ENCODE measurements around the gene MAP3K7CL.

MAP3K7CL gene

GRCh38 chr21:29206445-29206844 lies 76.0 kb downstream of the MAP3K7CL start:
- in situ Hi-C loops (cut with HindIII; ENCODE audit: low sequenced_read_pairs), result no loop called here
- no peak for DNase-seq (ENCODE audit: low read depth, low spot score)
- TF ChIP-seq CTCF (IDR thresholded peaks at IDR 0.05; ENCODE audit: low read depth, low read length), result no peak
- H3K4me3 ChIP-seq (ENCODE audit: low read depth, low read length), result no peak overlapping the region

- TF ChIP-seq CTCF (IDR thresholded peaks at IDR 0.05; ENCODE audit: low read depth, low read length), result no peak
- no peak overlapping the region for H3K4me3 ChIP-seq (ENCODE audit: low read depth, low read length)
- in situ Hi-C loops (cut with HindIII; ENCODE audit: low sequenced_read_pairs), result no loop called here
- no peak for DNase-seq (ENCODE audit: low read depth, low spot score)
These were observed 76.8 kb downstream of the MAP3K7CL start for GRCh38 chr21:29207201-29207600.

- TF ChIP-seq CTCF (IDR thresholded peaks at IDR 0.05; ENCODE audit: low read depth, low read length), result no peak
- DNase-seq (ENCODE audit: low read depth, low spot score), result no peak
- in situ Hi-C loops (cut with HindIII; ENCODE audit: low sequenced_read_pairs), result no loop called here
- H3K4me3 ChIP-seq (ENCODE audit: low read depth, low read length), result no peak overlapping the region
These were observed 77.7 kb downstream of the MAP3K7CL start for GRCh38 chr21:29208044-29208681.

GRCh38 chr21:29208682-29209059 lies 78.2 kb downstream of the MAP3K7CL start:
- DNase-seq (ENCODE audit: low read depth, low spot score), result peak; percentile 81
- in situ Hi-C loops (cut with HindIII; ENCODE audit: low sequenced_read_pairs), result no loop called here
- TF ChIP-seq CTCF (IDR thresholded peaks at IDR 0.05; ENCODE audit: low read depth, low read length), result no peak
- no peak overlapping the region for H3K4me3 ChIP-seq (ENCODE audit: low read depth, low read length)

- DNase-seq (ENCODE audit: low read depth, low spot score), result peak; percentile 35
- in situ Hi-C loops (cut with HindIII; ENCODE audit: low sequenced_read_pairs), result no loop called here
- TF ChIP-seq CTCF (IDR thresholded peaks at IDR 0.05; ENCODE audit: low read depth, low read length), result no peak
- H3K4me3 ChIP-seq (ENCODE audit: low read depth, low read length), result no peak overlapping the region
These were observed 79.3 kb downstream of the MAP3K7CL start for GRCh38 chr21:29209696-29210095.

GRCh38 chr21:29211205-29211604 lies 80.8 kb downstream of the MAP3K7CL start:
- TF ChIP-seq CTCF (IDR thresholded peaks at IDR 0.05; ENCODE audit: low read depth, low read length), result no peak
- no peak overlapping the region for H3K4me3 ChIP-seq (ENCODE audit: low read depth, low read length)
- in situ Hi-C loops (cut with HindIII; ENCODE audit: low sequenced_read_pairs), result no loop called here
- no peak for DNase-seq (ENCODE audit: low read depth, low spot score)
